Activated T-cell treated with anti-CD3 and anti-CD28 coated beads, Interleukin-2, amount 50 U/mL, for 24 hours (primary cell): Measurements from ENCODE around the gene NEXN.
A peak's percentile ranks its signal among the peaks of the same experiment; 100 is the strongest.

ENCODE experiments used
- DNase-seq: peaks from one replicate; pipeline ENCODE4 v3.0.0-alpha.2; 2020
- H3K27ac Mint-ChIP-seq: 2 replicates; pipeline ENCODE4 v1.8.0; 2020; ENCODE audit warnings: mild to moderate bottlenecking, mixed read lengths
- H3K27me3 Mint-ChIP-seq: 2 replicates; pipeline ENCODE4 v1.8.0; 2020; ENCODE audit warnings: mixed read lengths
- H3K36me3 Mint-ChIP-seq: 2 replicates; pipeline ENCODE4 v1.8.0; 2020; ENCODE audit warnings: low read depth, mixed read lengths
- H3K4me1 Mint-ChIP-seq: 2 replicates; pipeline ENCODE4 v1.8.0; 2020; ENCODE audit warnings: low read depth, mixed read lengths
- H3K4me3 Mint-ChIP-seq: 2 replicates; pipeline ENCODE4 v1.8.0; 2020; ENCODE audit warnings: mild to moderate bottlenecking, moderate library complexity, mixed read lengths
- H3K9me3 Mint-ChIP-seq: 2 replicates; pipeline ENCODE4 v1.8.0; 2020; ENCODE audit warnings: mixed read lengths

The NEXN gene

DNA sequence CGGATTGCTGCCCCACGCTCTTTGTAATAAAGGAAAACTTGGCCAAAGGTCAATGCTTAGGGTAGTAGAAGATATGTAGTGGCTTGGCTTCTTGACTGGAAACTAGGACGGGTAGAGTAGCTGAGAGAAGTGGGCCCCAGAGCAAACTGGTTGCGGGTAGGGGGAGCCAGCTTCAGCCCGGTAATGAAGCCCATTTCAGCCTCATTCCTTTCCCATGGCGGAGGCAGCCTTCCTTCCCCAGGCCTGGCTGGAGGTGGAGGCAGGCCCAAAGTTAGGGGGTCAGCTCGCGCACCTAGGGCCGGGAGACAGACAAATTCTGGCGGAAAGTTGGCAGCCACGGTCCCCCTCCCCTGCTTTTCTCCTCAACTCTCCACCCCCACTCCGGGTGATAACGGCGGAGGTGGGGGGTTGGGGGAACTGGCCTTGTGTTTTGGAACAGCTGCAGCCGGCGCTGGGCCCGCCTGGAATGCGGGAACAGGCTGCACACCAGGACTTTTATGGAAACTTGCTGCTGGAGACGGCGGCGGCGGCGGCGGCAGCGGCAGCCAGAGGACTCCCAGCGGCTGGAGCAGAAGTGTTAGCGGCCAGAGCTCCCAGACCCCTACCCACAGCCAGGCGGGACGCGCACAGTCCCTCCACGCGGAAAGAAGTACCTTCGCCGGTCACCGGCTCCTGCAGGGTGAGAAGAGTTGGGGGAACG lies at the start of gene NEXN:
Gene NEXN (plus strand): TSS at position 544 of the 700 bp plus-strand sequence. CDS start 27,483 bp downstream, outside the sequence.
- peaks cover 14% of the 10 kb centered on the region for H3K4me1 Mint-ChIP-seq
- peak; percentile 30 for DNase-seq

DNA sequence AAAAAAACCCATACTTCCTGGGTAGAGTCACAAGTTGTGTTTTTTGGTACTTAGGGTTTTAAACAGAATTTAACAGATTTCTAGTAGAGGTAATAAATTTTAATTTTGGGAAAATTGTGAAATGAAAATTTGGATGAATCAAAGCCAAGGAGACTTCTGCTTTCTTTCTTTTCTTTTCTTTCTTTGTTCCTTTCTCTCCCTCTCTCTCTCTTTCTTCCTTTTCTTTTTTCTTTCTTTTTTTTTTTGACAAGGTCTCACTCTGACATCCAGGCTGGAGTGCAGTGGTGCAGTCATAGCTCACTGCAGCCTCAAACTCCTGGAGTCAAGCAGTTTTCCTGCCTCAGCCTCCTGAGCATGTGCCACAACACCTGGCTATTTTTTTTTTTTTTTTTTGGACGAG lies 46.9 kb upstream of the NEXN start:
- H3K27me3 Mint-ChIP-seq = no peaks in the 10 kb centered on the region
- no peak for DNase-seq
- no peak overlapping the region for H3K27ac Mint-ChIP-seq
- peaks cover 51% of the 10 kb centered on the region for H3K36me3 Mint-ChIP-seq
- no peaks in the 10 kb centered on the region for H3K9me3 Mint-ChIP-seq
- H3K4me3 Mint-ChIP-seq = no peak overlapping the region
- peaks cover 3% of the 10 kb centered on the region for H3K4me1 Mint-ChIP-seq

More for the DNA sequence above, at the start of gene NEXN:
- H3K27ac Mint-ChIP-seq = no peak within 1 kb of the TSS
- H3K4me3 Mint-ChIP-seq = peak within 1 kb of the TSS; percentile 73
- H3K9me3 Mint-ChIP-seq = no peaks in the 10 kb centered on the region
- peaks cover 29% of the 10 kb centered on the region for H3K27me3 Mint-ChIP-seq
- no peaks in the 10 kb centered on the region for H3K36me3 Mint-ChIP-seq

DNA sequence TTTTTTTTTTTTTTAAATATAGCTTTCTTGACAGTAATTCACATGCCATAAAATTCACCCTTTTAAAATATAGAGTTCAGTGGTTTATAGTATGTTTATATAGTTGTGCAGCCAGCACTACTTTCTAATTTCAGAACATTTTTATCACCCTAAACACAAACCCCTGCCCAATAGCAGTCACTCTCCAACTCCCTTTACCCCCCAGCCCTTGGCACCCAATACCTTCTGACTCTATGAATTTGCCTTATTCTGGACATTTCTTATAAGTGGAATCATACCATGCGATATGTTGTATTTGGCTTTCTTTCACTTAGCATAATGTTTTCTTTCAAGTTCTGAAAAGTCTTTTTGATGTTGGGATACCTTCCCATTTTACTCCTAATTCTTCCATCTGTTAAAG lies 42.5 kb upstream of the NEXN start:
- no peak for DNase-seq
- H3K36me3 Mint-ChIP-seq = peaks cover 48% of the 10 kb centered on the region
- H3K4me3 Mint-ChIP-seq = no peak overlapping the region
- H3K4me1 Mint-ChIP-seq = peaks cover 6% of the 10 kb centered on the region
- no peak overlapping the region for H3K27ac Mint-ChIP-seq
- H3K27me3 Mint-ChIP-seq = no peaks in the 10 kb centered on the region
- no peaks in the 10 kb centered on the region for H3K9me3 Mint-ChIP-seq

DNA sequence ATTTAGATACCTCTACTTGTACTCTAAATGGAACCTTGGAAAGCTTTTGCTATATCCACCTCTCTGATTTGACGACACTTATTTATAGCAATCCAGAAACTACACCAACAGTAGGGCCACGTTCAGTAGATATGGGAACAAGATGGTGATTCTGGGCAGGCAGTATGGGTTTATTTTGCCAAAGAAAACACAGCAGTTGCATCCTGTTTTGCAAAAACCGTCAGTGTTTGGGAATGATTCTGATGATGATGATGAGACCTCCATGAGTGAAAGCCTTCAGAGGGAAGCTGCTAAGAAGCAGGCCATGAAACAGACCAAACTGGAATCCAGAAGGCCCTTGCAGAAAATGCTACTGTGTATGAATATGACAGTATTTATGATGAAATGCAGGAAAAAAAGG lies 41.5 kb upstream of the NEXN start:
- Mint-ChIP-seq H3K9me3 (no peaks in the 10 kb centered on the region), H3K4me1 (peaks cover 6% of the 10 kb centered on the region), H3K36me3 (peaks cover 47% of the 10 kb centered on the region), H3K4me3 (no peak overlapping the region), H3K27ac (no peak overlapping the region), H3K27me3 (no peaks in the 10 kb centered on the region)
- no peak for DNase-seq

DNA sequence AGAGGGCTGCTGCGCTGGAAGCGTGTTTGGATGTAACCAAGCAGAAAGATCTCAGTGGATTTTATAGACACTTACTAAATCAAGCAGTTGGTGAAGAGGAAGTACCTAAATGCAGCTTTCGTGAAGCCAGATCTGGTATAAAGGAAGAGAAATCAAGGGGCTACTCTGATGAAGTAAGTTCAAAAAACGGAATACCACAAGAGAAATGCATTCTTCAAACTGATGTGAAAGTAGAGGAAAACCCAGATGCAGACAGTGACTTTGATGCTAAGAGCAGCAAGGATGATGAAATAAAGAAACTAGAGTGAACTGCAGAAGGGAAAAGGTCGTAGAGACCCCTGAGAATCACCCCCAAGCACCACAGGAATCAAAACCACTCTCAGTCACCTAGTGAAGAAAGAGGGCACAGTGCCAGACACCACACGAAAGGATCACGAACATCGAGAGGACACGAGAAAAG lies 40.8 kb upstream of the NEXN start:
- Mint-ChIP-seq H3K4me3 (no peak overlapping the region), H3K27ac (no peak overlapping the region), H3K27me3 (no peaks in the 10 kb centered on the region), H3K9me3 (no peaks in the 10 kb centered on the region), H3K4me1 (peaks cover 6% of the 10 kb centered on the region), H3K36me3 (peaks cover 47% of the 10 kb centered on the region)
- DNase-seq = no peak

DNA sequence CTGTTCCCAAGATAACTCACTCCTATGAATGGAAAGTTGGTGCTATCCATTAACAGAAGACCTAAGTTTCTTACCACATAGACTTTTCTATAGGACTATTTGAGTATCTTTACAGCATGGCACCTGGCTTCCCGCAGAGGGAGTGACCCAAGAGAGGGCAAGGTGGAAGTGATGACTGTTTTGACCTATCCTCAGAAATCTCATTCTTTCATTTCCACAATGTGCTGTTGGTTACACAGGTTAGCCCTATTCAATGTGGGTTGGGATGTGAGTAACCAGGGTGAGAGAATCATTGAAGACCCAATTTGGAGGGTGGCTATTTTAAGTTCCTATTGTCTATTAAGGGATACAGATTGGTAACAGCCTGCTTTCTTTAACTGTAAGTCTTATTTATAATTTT lies 38.3 kb upstream of the NEXN start:
- no peaks in the 10 kb centered on the region for H3K27me3 Mint-ChIP-seq
- no peak overlapping the region for H3K27ac Mint-ChIP-seq
- peaks cover 52% of the 10 kb centered on the region for H3K36me3 Mint-ChIP-seq
- DNase-seq = no peak
- peaks cover 4% of the 10 kb centered on the region for H3K9me3 Mint-ChIP-seq
- no peak overlapping the region for H3K4me3 Mint-ChIP-seq
- H3K4me1 Mint-ChIP-seq = peaks cover 8% of the 10 kb centered on the region

DNA sequence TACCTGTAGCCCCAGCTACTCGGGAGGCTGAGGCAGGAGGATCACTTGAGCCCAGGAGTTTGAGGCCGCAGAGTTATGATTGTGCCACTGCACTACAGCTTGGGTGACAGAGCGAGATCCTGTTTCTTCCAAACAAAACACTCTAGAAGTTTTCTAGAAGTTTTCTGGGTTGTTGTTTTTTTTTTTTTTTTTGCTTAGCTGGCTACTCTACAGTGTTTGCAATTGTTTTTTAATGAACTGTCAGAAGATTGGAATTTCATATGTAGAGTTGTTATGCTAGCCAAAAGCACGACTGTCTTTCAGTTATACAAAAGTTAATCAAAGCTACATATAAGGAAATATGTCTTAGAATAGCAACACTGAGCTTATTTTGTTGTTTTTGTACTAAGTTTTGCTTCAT lies 30.9 kb upstream of the NEXN start:
- Mint-ChIP-seq H3K9me3 (peaks cover 21% of the 10 kb centered on the region), H3K27ac (no peak overlapping the region), H3K27me3 (no peaks in the 10 kb centered on the region), H3K36me3 (peaks cover 80% of the 10 kb centered on the region), H3K4me1 (peaks cover 6% of the 10 kb centered on the region), H3K4me3 (no peak overlapping the region)
- no peak for DNase-seq

DNA sequence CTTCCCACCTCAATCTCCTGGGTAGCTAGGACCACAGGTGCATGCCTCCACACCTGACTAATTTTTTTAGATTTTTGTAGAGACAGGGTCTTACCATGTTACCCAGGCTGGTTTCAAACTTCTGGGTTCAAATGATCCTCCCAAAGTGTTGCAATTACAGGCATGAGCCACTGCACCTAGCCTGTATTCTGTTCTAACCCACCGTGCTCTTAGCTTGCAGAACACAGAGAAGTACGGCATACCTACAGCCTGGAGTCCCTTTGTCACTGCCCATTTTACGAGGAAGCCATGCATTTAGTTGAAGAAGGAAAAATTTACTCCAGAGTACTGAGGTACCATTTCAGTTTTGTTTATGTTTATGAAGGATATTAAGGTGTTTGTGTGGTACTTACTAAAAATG lies 29.7 kb upstream of the NEXN start:
- peaks cover 79% of the 10 kb centered on the region for H3K36me3 Mint-ChIP-seq
- no peak overlapping the region for H3K27ac Mint-ChIP-seq
- H3K27me3 Mint-ChIP-seq = no peaks in the 10 kb centered on the region
- H3K9me3 Mint-ChIP-seq = peaks cover 21% of the 10 kb centered on the region
- no peak overlapping the region for H3K4me3 Mint-ChIP-seq
- DNase-seq = no peak
- H3K4me1 Mint-ChIP-seq = peaks cover 6% of the 10 kb centered on the region

DNA sequence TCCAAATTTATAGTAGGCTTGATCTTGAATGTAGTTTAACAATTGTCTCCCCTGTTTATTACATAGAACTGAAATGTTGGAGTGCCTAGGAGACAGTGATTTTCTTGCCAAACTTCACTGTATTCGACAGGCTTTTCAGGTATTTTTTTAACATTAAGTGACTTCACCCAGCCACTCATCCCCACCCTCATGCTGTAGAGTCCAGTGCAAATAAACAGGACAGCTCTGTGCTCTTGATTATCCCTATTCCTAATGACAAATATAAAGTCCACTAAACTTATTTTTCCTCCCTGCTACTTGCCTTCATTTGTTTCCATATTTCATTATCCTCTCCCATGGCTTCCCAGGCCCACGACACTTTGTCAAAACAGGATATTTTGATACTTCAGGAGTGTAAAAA lies 29.2 kb upstream of the NEXN start:
- DNase-seq = no peak
- no peak overlapping the region for H3K27ac Mint-ChIP-seq
- peaks cover 77% of the 10 kb centered on the region for H3K36me3 Mint-ChIP-seq
- no peaks in the 10 kb centered on the region for H3K27me3 Mint-ChIP-seq
- H3K4me1 Mint-ChIP-seq = peaks cover 3% of the 10 kb centered on the region
- H3K9me3 Mint-ChIP-seq = peaks cover 21% of the 10 kb centered on the region
- H3K4me3 Mint-ChIP-seq = no peak overlapping the region

DNA sequence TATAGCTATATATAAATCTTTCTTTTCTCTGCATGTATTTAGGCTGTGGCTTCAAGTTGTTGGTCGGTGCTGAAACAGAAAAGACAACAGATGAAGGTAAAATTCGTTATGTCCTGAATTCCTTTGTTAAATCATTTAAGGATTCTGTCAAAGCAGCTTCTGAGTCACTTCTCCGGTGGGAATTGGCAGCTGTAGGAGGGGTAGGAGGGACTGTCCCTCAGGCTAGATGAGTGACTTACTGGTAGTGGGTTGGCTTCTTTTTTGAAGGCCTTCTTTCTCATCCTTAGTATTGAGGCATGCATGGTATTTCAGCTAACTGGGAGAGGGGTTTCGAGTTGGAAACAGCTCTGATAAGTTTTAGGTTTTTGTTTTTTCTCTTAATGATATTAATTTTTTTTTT lies 22.1 kb upstream of the NEXN start:
- Mint-ChIP-seq H3K36me3 (peaks cover 53% of the 10 kb centered on the region), H3K4me3 (no peak overlapping the region), H3K4me1 (no peaks in the 10 kb centered on the region), H3K27ac (no peak overlapping the region), H3K27me3 (no peaks in the 10 kb centered on the region), H3K9me3 (no peaks in the 10 kb centered on the region)
- no peak for DNase-seq

DNA sequence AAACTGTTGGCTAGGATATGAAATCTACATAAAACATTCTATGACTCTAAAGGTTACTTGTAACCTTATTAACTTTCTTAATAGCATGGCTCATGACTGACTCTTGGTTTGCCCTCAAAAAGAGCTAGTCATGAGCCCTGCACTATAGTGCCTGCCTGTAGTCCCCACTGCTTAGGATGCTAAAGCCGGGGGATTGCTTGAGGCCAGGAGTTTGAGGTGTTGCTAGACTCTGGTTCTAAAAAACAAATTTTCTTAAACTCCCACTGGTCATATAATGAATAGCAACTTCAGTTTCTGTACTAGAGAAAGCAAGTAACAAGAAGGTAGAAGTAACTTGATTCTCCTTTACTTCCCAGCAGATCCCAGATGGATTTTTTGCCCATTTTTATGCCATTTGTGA lies 15.8 kb upstream of the NEXN start:
- H3K36me3 Mint-ChIP-seq = peaks cover 42% of the 10 kb centered on the region
- DNase-seq = no peak
- H3K27me3 Mint-ChIP-seq = no peaks in the 10 kb centered on the region
- H3K4me1 Mint-ChIP-seq = no peaks in the 10 kb centered on the region
- no peaks in the 10 kb centered on the region for H3K9me3 Mint-ChIP-seq
- H3K27ac Mint-ChIP-seq = no peak overlapping the region
- H3K4me3 Mint-ChIP-seq = no peak overlapping the region

DNA sequence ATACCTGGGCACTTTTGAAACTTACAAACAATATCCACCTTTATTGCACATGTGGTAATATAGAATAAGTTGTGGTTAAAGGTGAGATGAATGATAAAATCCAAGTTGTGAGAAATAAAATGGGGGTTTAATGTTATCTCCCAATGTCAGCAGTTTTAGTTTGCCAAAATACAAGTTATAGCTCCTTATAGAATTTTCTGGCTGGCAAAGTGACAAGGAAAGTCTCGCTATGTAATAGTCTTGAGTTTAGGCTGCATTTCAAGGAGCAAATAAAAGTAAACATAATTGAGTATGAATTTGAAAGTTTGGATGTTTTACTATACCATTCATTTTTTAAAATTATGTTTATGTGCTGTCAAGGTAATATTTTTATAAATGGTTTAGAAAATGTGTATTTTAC lies 15.0 kb upstream of the NEXN start:
- no peak for DNase-seq
- H3K4me3 Mint-ChIP-seq = no peak overlapping the region
- H3K9me3 Mint-ChIP-seq = no peaks in the 10 kb centered on the region

DNA sequence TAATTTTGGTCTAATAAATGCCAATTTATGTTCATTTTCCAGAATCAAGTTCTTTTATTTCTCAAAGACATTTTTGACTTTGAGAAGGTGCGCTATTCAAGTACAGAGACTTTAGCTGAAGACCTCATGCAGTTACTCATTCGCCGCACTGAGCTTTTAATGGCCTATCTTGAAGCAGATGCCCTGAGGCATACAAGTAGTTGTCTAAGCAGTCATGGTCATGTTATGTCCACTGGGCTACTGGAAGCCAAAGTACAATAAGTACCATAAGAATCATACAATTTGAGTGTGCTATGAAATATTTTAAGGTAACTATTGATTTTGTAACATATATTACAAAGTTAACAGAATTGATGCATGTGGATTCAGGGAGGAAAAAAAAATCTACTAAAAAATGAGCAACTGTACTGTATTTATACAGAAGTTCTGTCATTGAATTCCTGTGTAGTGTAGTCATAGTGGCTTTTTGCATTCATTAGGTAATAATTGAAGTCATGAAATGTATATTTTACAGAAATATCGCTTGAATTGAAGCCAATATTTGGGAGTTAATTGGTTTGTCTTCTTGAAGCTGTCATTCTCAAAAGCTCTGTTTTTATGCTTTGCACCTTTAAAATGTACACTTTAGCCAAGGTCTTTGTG lies 13.5 kb upstream of the NEXN start:
- H3K36me3 Mint-ChIP-seq = peaks cover 36% of the 10 kb centered on the region
- no peak overlapping the region for H3K27ac Mint-ChIP-seq
- H3K27me3 Mint-ChIP-seq = no peaks in the 10 kb centered on the region
- H3K9me3 Mint-ChIP-seq = no peaks in the 10 kb centered on the region
- no peak for DNase-seq
- no peaks in the 10 kb centered on the region for H3K4me1 Mint-ChIP-seq
- H3K4me3 Mint-ChIP-seq = no peak overlapping the region

More for the DNA sequence above, 15.0 kb upstream of the NEXN start:
- no peaks in the 10 kb centered on the region for H3K4me1 Mint-ChIP-seq
- H3K36me3 Mint-ChIP-seq = peaks cover 39% of the 10 kb centered on the region
- no peaks in the 10 kb centered on the region for H3K27me3 Mint-ChIP-seq
- no peak overlapping the region for H3K27ac Mint-ChIP-seq

DNA sequence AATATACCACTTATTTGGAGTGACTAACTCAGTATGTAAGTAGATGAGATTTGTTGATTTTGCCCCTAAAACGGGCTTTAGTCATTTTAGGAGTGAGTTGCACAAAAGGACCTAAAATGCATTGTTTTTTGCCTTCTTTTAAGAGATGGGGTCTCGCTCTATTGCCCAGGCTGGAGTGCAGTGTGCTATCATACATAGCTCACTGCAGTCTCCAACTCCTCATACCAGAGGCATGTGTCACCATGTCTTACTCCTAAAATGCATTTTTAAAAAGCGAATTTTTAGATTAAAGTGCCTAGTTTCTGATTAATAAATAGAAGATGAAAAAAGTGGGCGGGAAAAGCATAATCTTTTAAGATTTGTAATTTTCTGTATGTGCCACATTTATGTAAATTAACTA lies 11.5 kb upstream of the NEXN start:
- peaks cover 8% of the 10 kb centered on the region for H3K4me1 Mint-ChIP-seq
- H3K27ac Mint-ChIP-seq = no peak overlapping the region
- no peaks in the 10 kb centered on the region for H3K9me3 Mint-ChIP-seq
- H3K36me3 Mint-ChIP-seq = peaks cover 34% of the 10 kb centered on the region
- no peak for DNase-seq
- H3K4me3 Mint-ChIP-seq = no peak overlapping the region
- no peaks in the 10 kb centered on the region for H3K27me3 Mint-ChIP-seq

DNA sequence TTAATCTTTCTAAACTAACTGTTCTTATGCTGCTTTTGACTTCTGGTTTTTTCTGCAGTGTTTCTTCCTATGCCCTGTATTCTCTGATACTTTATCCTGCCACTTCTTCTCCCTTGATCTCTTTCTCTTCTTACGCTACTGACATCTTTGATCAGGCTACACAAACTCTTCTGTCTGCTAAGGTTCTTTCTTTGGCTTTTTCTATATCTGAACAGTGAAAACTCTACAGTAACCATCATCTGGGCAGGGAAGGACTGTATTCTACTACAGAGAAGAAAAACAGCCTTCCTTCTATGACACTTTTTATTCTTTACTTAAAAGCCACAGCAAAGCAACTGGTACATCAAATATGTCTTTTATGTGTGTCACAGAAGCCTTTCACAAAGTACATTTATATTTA lies 7.4 kb upstream of the NEXN start:
- Mint-ChIP-seq H3K27me3 (no peaks in the 10 kb centered on the region), H3K36me3 (peaks cover 9% of the 10 kb centered on the region), H3K4me1 (peaks cover 8% of the 10 kb centered on the region), H3K9me3 (no peaks in the 10 kb centered on the region), H3K4me3 (no peak overlapping the region), H3K27ac (no peak overlapping the region)
- no peak for DNase-seq
